ENCODE results near the gene DESI1. TPM values are rescaled to one million over a fixed set of nuclear protein-coding genes. Genes with fewer than 3 reads are reported as not detected.
A peak's percentile ranks its signal among the peaks of the same experiment; 100 is the strongest.
"Not testable (repeated sequence)": the region's sequence is repeated elsewhere in the genome, so short reads cannot be mapped to it uniquely, and the experiment has no call there.

The DESI1 gene
- total RNA-seq, 2 donors from 2014 or later: 16.3 to 19.1 TPM

DNA sequence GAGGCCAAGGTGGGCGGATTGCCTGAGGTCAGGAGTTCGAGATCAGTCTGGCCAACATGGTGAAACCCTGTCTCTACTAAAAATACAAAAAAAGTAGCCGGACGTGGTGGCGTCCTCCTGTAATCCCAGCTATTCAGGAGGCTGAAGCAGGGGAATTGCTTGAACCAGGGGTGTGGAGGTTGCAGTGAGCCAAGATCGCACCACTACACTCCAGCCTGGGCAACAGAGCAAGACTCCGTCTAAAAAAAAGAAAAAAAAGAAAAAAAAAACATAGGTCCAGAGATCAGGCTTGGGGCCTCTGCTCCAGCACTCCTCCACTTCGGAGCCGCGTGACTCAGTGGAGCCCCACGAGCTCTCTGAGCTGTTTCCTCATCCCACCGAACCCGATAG, 62.6 kb downstream of the DESI1 start:
- peaks cover 39% of the 10 kb centered on the region for H3K27me3 Mint-ChIP-seq
- H3K9me3 ChIP-seq (ENCODE audit: control insufficient read depth, low read length, poor library complexity, severe bottlenecking); H3K4me3 Mint-ChIP-seq; H3K36me3 Mint-ChIP-seq (ENCODE audit: low read depth); H3K4me1 Mint-ChIP-seq; ATAC-seq; H3K27ac Mint-ChIP-seq; DNase-seq: not testable (repeated sequence)

DNA sequence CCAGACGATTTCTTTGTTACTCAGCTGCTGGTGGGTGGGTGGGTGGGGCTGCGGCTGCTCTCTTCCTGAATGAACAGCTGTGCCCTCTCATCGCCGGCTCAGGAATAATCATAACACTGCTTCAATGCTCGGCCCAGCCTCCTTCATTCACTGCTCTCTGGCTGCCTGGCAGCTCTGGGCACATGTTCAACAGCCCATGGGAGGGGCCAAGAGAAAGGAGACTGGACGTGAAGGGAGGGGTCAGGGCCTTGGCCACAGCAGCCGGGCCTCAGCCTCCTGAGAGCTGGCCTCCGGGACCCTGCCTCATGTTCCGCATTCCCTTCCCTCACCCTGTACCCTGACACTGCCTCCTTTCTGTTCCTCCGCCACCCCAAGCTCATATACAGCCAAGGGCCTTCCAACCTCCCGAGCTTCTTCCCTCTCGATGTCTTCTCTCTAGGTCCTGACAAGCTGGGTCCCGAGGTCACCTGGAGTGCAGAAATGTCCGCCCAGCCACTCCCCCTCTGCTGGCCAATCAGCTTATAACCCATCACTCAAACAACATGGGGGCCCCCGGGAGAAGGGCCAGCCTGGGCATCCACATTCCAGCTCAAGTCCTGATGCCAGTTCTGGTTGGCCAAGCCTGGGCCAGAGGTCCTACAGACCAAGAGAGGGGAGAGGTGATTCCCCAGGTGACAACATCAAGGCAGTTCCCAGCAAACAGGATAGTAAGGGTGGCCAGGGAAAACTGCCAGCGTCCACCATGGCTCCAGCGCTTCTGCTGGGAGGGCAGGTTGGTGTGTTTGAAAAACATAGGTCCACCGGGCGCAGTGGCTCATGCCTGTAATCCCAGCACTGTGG, 63.2 kb downstream of the DESI1 start:
- Mint-ChIP-seq H3K27me3 (peaks cover 39% of the 10 kb centered on the region), H3K36me3 (ENCODE audit: low read depth) (no peaks in the 10 kb centered on the region), H3K27ac (no peak overlapping the region), H3K4me1 (peaks cover 5% of the 10 kb centered on the region), H3K4me3 (no peak overlapping the region)
- no peak for ATAC-seq
- no peaks in the 10 kb centered on the region for H3K9me3 ChIP-seq (ENCODE audit: control insufficient read depth, low read length, poor library complexity, severe bottlenecking)
- no peak for DNase-seq

DNA sequence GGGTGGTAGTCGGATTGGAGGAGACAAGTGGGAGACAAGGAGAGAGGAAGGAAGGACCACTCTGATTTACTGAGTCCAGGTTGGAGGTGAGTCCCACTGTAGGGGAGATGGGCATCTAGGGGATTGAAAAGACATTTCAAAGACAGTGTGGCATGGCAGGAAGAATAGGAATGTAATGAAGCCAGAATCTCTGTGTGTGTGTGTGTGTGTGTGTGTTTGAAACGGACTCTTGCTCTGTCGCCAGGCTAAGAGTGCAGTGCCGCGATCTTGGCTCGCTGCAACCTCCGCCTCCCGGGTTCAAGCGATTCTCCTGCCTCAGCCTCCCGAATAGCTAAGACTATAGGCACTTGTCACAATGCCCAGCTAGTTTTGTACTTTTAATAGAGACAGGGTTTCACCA, 64.3 kb downstream of the DESI1 start:
- Mint-ChIP-seq H3K36me3 (ENCODE audit: low read depth) (no peaks in the 10 kb centered on the region), H3K4me1 (peaks cover 7% of the 10 kb centered on the region), H3K27me3 (peaks cover 35% of the 10 kb centered on the region), H3K4me3 (peak overlapping the region; percentile 45), H3K27ac (no peak overlapping the region)
- H3K9me3 ChIP-seq (ENCODE audit: control insufficient read depth, low read length, poor library complexity, severe bottlenecking): no peaks in the 10 kb centered on the region
- ATAC-seq: no peak
- no peak for DNase-seq

DNA sequence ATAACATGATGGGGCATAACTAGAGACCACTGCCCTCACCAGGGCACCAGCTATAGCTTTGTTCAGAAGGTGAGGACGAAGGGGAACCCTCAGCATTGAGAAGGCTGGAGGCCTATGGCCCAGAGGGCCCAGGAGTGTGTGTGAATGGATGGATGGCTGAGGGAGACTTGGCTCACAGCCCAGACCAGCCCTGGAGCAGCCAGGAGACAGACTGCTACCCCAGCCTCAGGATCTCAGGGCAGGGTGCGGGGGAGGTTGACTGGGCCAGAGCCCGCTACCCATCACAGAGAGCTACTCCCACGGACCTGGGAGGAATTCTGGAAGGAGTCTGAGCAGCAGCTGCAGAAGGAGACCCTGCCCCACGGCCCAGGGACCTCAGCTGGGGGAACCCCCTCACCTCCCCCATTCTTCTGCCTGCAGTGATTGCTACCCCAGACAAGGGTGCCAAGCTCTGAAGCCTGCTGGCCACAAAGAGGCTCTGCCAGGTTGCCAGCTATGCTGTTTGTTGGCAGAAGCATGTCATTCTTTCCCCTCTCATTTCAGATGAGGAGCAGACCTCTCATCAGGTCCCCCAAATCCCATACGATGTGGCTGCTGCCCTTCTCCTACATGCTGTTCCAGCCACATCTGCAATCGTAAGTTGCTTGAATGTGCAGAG, 65.4 kb downstream of the DESI1 start:
- Mint-ChIP-seq H3K36me3 (ENCODE audit: low read depth) (no peaks in the 10 kb centered on the region), H3K27me3 (peaks cover 25% of the 10 kb centered on the region), H3K27ac (no peak overlapping the region), H3K4me1 (peaks cover 7% of the 10 kb centered on the region), H3K4me3 (no peak overlapping the region)
- DNase-seq: no peak
- H3K9me3 ChIP-seq (ENCODE audit: control insufficient read depth, low read length, poor library complexity, severe bottlenecking): no peaks in the 10 kb centered on the region
- ATAC-seq: no peak

DNA sequence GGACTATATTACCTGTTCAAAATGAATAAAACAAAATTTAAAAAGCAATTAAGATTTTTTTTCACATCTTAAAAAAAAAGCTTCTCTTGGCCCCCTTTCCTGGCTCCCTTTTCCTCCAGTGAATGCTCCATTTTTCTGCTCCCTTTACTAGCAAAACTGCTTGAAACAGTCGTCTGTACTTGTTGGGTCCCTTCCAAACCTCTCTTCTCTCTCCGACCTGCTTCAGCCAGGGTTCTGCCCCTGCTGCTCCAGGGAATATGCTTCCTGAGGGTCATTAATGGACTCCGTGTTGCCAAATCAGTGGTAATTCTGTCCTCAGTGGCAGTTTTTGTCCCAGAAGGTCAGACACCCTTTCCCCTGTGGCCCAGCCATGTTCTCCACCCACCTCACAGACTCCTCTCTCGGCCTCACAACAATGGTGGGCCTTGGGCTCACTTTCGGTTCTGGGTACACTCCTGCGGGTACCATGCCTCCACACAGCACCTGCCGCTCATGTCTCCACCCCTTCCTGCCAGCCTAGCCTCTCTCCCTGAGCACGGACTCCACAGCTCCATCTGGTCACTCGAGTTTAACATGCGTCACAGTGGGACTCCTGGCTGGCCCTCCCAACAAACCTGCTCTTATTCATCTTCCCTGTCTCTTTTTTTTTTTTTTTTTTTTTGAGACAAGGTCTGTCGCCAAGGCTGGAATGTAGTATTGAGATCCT, 68.8 kb downstream of the DESI1 start:
- DNase-seq: no peak
- no peaks in the 10 kb centered on the region for H3K9me3 ChIP-seq (ENCODE audit: control insufficient read depth, low read length, poor library complexity, severe bottlenecking)
- Mint-ChIP-seq H3K4me3 (no peak overlapping the region), H3K36me3 (ENCODE audit: low read depth) (no peaks in the 10 kb centered on the region), H3K4me1 (peaks cover 7% of the 10 kb centered on the region), H3K27ac (no peak overlapping the region), H3K27me3 (peaks cover 12% of the 10 kb centered on the region)
- ATAC-seq: no peak

DNA sequence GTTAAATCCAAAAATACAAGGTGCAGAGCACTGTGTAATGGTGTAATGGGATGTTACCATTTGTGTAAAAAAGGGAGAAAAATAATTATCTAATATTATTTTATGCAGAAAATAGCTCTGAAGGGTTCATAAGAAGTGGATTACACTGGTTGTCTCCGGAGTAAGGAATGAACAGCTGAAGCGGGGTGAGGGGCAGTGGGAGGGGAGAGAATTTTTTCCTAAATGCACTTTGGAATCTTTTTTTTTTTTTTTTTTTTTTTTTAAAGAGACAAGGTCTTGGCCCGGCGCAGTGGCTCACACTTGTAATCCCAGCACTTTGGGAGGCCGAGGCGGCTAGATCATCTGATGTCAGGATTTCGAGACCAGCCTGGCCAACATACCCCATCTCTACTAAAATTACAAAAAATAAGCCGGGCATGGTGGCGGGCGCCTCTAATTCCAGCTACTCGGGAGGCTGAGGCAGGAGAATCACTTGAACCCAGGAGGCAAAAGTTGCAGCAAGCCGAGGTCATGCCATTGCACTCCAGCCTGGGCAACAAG, 69.8 kb downstream of the DESI1 start:
- DNase-seq: no peak
- no peak overlapping the region for H3K27ac Mint-ChIP-seq
- ATAC-seq: no peak
- no peak overlapping the region for H3K4me3 Mint-ChIP-seq
- H3K4me1 Mint-ChIP-seq: peaks cover 4% of the 10 kb centered on the region
- H3K36me3 Mint-ChIP-seq (ENCODE audit: low read depth): no peaks in the 10 kb centered on the region
- H3K9me3 ChIP-seq (ENCODE audit: control insufficient read depth, low read length, poor library complexity, severe bottlenecking): no peaks in the 10 kb centered on the region
- peaks cover 3% of the 10 kb centered on the region for H3K27me3 Mint-ChIP-seq

DNA sequence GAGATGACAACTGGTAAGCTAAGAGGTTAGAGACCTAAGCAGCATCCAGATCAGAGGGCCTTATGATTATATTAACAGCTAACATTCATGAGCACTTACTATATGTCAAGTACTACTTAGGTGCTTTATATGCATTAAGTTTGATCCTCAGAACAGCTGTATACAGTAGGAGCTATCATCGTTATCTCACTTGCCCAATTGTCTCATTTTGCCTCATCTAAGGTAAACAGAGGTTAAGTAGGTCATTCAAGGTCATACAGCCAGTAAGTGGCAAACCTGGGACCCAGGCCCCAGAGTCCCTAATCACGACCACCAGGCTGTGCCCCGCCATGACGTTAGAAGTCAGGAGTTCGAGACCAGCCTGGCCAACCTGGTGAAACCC, 72.0 kb downstream of the DESI1 start:
- H3K27ac Mint-ChIP-seq: no peak overlapping the region
- H3K9me3 ChIP-seq (ENCODE audit: control insufficient read depth, low read length, poor library complexity, severe bottlenecking): no peaks in the 10 kb centered on the region
- H3K4me1 Mint-ChIP-seq: peaks cover 17% of the 10 kb centered on the region
- no peaks in the 10 kb centered on the region for H3K27me3 Mint-ChIP-seq
- no peak overlapping the region for H3K4me3 Mint-ChIP-seq
- no peak for ATAC-seq
- H3K36me3 Mint-ChIP-seq (ENCODE audit: low read depth): no peaks in the 10 kb centered on the region
- no peak for DNase-seq

Other genes with a start within 250 kb of the DESI1 start
- 1 to 10 TPM; 4.8 to 7.4 TPM for gene TEF, start 239.1 kb downstream of the DESI1 start, total RNA-seq
- 10 to 100 TPM; 30.8 to 44.0 TPM for gene TOB2, start 174.2 kb downstream of the DESI1 start, total RNA-seq
- gene PHF5A, start 152.4 kb downstream of the DESI1 start, total RNA-seq: 10 to 100 TPM; 31.7 to 39.6 TPM
- gene ACO2, start 151.9 kb downstream of the DESI1 start, total RNA-seq: 10 to 100 TPM; 77.2 to 81.9 TPM
- 10 to 100 TPM; 11.2 to 19.5 TPM for gene POLR3H, start 76.6 kb downstream of the DESI1 start, total RNA-seq
- not detected for gene CSDC2, start 60.0 kb downstream of the DESI1 start, total RNA-seq
- 10 to 100 TPM; 23.1 to 25.3 TPM for gene PMM1, start 31.2 kb downstream of the DESI1 start, total RNA-seq
- 100 to 1,000 TPM; 147 to 165 TPM for gene XRCC6, start 252 bp upstream of the DESI1 start, total RNA-seq
- 100 to 1,000 TPM; 120 to 148 TPM for gene SNU13, start 67.8 kb upstream of the DESI1 start, total RNA-seq
- gene MEI1, start 78.5 kb upstream of the DESI1 start, total RNA-seq: 10 to 100 TPM; 53.8 to 60.9 TPM
- 10 to 100 TPM; 13.7 to 14.2 TPM for gene CCDC134, start 179.6 kb upstream of the DESI1 start, total RNA-seq
- gene SREBF2, start 212.1 kb upstream of the DESI1 start, total RNA-seq: 100 to 1,000 TPM; 102 to 106 TPM